VCaP (cell line): ENCODE data around the gene WDR44.

ENCODE experiments used
- H3K27ac ChIP-seq: fragments of 450-650 bp; 2 replicates; pipeline ENCODE4 v1.5.1; 2017
- TF ChIP-seq, protein P1 (sequence below): fragments of 450-650 bp; conservative IDR thresholded peaks from 2 replicates; pipeline ENCODE4 v1.5.1; 2017; ENCODE audit warnings: mild to moderate bottlenecking, moderate library complexity

WDR44 gene

DNA sequence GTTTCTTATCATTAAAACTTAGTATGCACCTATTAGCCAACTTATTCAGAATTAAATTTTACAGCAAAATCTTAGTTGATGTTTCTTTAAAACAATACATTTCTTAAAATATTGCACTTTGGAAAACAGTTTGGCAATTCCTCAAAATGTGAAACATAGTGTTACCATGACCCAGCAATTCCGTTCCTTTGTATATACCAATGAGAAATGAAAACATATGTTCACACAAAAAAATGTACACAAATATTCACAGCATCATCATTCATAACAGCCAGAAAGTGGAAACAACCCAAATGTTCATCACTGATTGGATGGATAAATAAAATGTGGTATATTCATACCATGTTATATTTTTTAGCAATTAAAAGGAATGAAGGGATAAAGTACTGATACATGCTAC is 50.2 kb downstream of the WDR44 start:
- no peak overlapping the region for H3K27ac ChIP-seq
- TF ChIP-seq, protein P1, sequence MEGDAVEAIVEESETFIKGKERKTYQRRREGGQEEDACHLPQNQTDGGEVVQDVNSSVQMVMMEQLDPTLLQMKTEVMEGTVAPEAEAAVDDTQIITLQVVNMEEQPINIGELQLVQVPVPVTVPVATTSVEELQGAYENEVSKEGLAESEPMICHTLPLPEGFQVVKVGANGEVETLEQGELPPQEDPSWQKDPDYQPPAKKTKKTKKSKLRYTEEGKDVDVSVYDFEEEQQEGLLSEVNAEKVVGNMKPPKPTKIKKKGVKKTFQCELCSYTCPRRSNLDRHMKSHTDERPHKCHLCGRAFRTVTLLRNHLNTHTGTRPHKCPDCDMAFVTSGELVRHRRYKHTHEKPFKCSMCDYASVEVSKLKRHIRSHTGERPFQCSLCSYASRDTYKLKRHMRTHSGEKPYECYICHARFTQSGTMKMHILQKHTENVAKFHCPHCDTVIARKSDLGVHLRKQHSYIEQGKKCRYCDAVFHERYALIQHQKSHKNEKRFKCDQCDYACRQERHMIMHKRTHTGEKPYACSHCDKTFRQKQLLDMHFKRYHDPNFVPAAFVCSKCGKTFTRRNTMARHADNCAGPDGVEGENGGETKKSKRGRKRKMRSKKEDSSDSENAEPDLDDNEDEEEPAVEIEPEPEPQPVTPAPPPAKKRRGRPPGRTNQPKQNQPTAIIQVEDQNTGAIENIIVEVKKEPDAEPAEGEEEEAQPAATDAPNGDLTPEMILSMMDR, result no peak

DNA sequence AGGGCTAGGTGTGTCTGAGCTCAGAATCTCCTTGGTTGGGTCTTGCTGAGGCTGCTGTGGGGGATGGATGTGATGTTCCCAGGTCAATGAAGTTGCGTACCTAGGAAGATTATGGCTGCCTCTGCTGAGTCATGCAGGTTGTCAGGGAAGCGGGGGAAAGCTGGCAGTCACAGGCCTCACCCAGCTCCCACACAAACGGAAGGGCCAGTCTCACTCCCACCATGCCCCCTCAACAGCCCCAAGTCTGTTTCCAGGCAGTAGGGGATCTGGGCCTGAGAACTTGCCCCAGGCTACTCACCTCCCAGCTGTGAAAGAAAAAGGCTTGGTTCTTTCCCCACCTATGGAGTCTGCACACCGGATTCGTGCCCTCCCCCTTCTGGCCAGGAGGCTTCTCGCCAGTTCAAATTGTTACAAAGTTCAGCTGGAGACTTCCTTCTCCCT is 72.9 kb downstream of the WDR44 start:
- no peak overlapping the region for H3K27ac ChIP-seq
- TF ChIP-seq, protein P1, result no peak

DNA sequence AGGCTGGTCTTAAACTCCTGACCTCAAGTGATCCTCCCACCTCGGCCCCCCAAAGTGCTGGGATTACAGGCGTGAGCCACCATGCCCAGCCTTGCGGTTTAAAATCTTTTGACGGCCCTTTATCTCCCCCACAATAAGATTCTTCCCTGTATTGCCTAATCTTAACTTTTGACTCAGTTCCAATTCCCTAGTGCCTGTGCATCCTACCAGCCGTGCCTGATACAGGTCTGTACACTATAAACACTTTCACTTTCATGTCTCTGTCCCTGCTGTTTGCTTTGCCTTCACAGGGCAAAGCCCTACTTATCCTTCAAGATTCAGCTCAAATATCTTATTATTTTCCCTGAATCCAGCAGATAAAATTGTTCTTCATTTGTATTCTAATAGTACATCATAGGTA is 74.6 kb downstream of the WDR44 start:
- TF ChIP-seq, protein P1, result no peak
- 0 out of 2 replicates have a peak overlapping the region, but pooled peaks have one; percentile 18 for H3K27ac ChIP-seq

DNA sequence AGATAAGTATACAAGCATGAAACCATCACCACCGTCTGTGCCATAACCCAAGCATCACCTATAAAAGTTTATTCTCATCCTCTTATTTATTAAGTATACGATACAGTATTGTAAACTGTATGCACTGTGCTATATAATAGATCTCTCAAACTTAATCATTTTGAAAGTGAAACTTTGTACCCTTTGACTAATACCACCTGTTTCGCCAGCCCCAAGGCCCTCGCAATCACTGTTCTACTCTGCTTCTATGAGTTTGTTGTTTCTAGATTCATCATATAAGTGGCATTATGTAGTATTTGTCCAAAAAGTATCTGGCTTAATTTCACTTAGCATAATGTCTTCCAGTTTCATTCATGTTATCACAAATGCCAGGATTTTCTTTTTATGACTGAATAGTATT is 77.7 kb downstream of the WDR44 start:
- H3K27ac ChIP-seq, result no peak overlapping the region
- TF ChIP-seq, protein P1, result no peak

DNA sequence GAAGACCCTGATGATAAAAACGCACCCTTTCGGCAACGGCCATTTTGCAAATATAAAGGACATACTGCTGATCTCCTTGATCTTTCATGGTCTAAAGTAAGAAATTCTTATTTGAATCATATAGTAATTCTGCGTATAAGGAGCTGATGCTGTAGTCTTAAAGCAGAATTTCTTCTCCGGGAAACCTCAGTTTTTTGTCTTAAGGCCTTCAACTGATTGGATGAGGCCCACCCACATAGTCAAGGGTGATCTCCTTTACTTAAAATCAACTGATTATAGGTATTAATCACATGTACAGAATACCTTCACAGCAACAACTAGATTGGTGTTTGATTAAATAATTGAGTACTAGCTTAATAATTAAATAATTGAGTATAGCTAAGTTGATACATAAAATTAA is 86.9 kb downstream of the WDR44 start:
- TF ChIP-seq, protein P1, result no peak
- no peak overlapping the region for H3K27ac ChIP-seq

DNA sequence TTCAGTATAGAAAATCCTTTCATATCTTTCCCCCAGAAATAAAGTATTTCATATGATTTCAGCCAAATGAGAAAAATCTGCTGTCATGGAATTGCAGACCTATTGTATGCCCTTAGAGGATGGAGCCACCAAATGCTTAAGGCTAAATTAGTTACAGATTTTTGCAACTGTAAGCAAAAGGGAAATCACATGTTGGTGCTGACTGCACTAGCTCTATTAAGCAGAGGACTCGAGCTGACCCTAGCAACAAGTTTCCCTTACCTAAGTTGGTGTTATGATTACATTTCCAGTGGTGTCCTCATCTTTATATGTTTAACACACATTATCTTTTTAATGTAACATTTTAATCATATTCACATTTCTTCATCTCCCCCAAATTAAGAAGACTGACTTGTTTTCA is 91.4 kb downstream of the WDR44 start:
- H3K27ac ChIP-seq, result no peak overlapping the region
- TF ChIP-seq, protein P1, result no peak

DNA sequence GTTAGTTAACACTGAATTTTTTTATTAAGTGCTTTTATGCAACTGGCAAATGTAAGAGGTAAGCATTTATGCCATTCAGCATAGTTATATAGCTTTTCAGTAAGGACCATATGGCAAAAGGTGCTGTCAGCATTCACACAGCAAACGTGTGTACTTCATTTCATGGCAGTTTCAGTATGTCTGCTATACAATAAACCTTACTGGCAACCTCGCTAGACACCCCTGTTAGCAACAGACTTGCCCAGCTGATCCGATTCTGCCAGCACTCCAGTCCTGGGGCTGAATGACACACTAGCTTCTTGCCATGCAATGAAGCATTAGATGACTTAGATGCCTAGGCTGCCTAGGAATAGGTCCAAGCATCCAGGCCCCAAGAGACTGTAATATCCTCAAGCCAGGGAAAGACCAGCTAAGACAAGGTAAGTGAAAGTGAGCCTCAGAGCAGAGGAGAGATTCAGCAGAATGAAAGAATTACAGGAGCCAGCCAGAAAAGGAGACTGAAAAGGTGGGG is 102.4 kb downstream of the WDR44 start:
- no peak overlapping the region for H3K27ac ChIP-seq
- TF ChIP-seq, protein P1, result no peak
